Progenitor cell of endocrine pancreas (in vitro differentiated cells): Measurements from ENCODE around the gene EGLN3. TPM values are rescaled to one million over a fixed set of nuclear protein-coding genes. Genes with fewer than 3 reads are reported as not detected.

Source experiments
- DNase-seq: peaks from one replicate; pipeline ENCODE4 v3.0.0; 2021; ENCODE audit warnings: low spot score; ENCODE audit not compliant: unreplicated experiment
- H3K27ac Mint-ChIP-seq: 2 replicates; pipeline ENCODE4 v1.8.0; 2021; ENCODE audit warnings: mild to moderate bottlenecking, moderate library complexity, mixed read lengths
- H3K27me3 Mint-ChIP-seq: 2 replicates; pipeline ENCODE4 v1.8.0; 2021; ENCODE audit warnings: mixed read lengths
- H3K36me3 Mint-ChIP-seq: 2 replicates; pipeline ENCODE4 v1.8.0; 2022; ENCODE audit warnings: mixed read lengths; ENCODE audit not compliant: insufficient read depth
- H3K4me1 Mint-ChIP-seq: 2 replicates; pipeline ENCODE4 v1.8.0; 2021; ENCODE audit warnings: low read depth, mixed read lengths
- H3K4me3 Mint-ChIP-seq: 2 replicates; pipeline ENCODE4 v1.8.0; 2021; ENCODE audit warnings: low read depth, mild to moderate bottlenecking, moderate library complexity, mixed read lengths
- H3K9me3 Mint-ChIP-seq: 2 replicates; pipeline ENCODE4 v1.8.0; 2021; ENCODE audit warnings: low read depth, mixed read lengths
- CTCF ChIP-seq: fragments of 200-600 bp; sonication (generic); IDR thresholded peaks from one replicate; pipeline ENCODE4 v1.5.0; 2021; ENCODE audit warnings: antibody characterized with exemption, mild to moderate bottlenecking; ENCODE audit not compliant: unreplicated experiment
- long read RNA-seq: library from polyadenylated mRNA; unstranded; transcript quantifications from one replicate; pipeline ENCODE4 v2.0.0, GENCODE V29; 2020
- total RNA-seq: library from RNA; stranded (reverse); gene quantifications from 2 replicates; pipeline ENCODE4 v1.2.1, GENCODE V29; 2021

The EGLN3 gene
- 8.3 and 9.5 TPM in 2 replicates for total RNA-seq
- long read RNA-seq, transcript EGLN3-201 (5 exons, 2,709 nt): major isoform, 14 of 20 reads
- long read RNA-seq, transcript EGLN3-205 (1 exons, 2,849 nt): minor isoform, 5 of 20 reads
- long read RNA-seq, partial matches to known transcripts: 0 of 20 reads
- long read RNA-seq, other reads (novel, unspliced or antisense): 1 of 20 reads

GRCh38 chr14:33950320-33951182, at the start of gene EGLN3:
Gene EGLN3, minus strand, starts transcription at chr14:33951074. Its CDS starts 322 bp downstream, at chr14:33950752.
- DNase-seq: peak; percentile 82
- Mint-ChIP-seq H3K27me3 (peaks cover 22% of the 10 kb centered on the region), H3K9me3 (no peaks in the 10 kb centered on the region), H3K36me3 (no peaks in the 10 kb centered on the region), H3K27ac (peak within 1 kb of the TSS; percentile 94), H3K4me3 (peak within 1 kb of the TSS; percentile 82), H3K4me1 (peaks cover 13% of the 10 kb centered on the region)
- no peak for TF ChIP-seq CTCF

DNA sequence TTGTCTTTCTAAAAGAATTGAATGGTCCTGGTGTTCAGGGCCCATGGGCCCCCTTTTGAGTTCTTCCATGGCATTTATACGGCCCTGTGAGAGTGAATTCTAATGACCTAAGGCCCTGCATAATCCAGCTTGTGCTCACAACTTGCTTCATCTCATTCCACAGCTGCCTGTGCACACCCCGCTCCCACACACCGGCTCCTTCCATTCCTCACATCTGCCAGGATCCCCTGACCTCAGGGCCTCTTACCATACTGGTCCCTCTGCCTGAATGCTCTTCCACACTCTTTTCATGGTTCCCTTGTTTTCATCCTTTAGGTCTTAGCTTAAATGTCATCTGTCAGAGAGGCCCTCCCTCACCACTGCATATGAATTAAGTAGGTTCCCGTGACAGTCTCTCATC, 49.5 kb upstream of the EGLN3 start:
- Mint-ChIP-seq H3K9me3 (no peaks in the 10 kb centered on the region), H3K4me3 (no peak overlapping the region), H3K36me3 (no peaks in the 10 kb centered on the region), H3K4me1 (peaks cover 2% of the 10 kb centered on the region), H3K27me3 (peaks cover 14% of the 10 kb centered on the region), H3K27ac (no peak overlapping the region)
- DNase-seq: no peak
- no peak for TF ChIP-seq CTCF

GRCh38 chr14:33999771-34000291, 49.0 kb upstream of the EGLN3 start:
- TF ChIP-seq CTCF: no peak
- DNase-seq: no peak
- no peaks in the 10 kb centered on the region for H3K36me3 Mint-ChIP-seq
- no peak overlapping the region for H3K4me3 Mint-ChIP-seq
- peaks cover 2% of the 10 kb centered on the region for H3K4me1 Mint-ChIP-seq
- H3K27ac Mint-ChIP-seq: no peak overlapping the region
- H3K27me3 Mint-ChIP-seq: peaks cover 14% of the 10 kb centered on the region
- H3K9me3 Mint-ChIP-seq: no peaks in the 10 kb centered on the region

DNA sequence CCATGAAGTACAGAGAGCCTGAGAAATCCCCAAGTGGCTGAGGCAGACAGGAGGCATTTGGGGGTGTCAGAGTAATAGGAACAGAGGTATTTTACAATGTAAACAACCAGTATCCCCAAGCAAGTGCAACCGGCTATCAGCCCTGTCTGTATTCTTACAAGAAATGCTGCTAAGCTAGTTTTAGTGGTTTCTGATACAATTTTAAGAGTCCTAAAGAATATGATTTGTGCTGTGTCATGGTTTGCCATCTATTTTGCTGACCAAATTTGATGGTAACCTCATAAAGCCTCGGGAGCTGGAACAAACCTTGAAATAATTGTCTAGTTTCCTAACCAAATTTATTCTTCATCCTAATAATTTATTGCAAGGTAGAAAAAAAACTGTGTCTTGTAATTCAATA, 46.7 kb upstream of the EGLN3 start:
- Mint-ChIP-seq H3K36me3 (no peaks in the 10 kb centered on the region), H3K4me1 (peaks cover 3% of the 10 kb centered on the region), H3K27ac (no peak overlapping the region), H3K9me3 (no peaks in the 10 kb centered on the region), H3K4me3 (no peak overlapping the region), H3K27me3 (peaks cover 14% of the 10 kb centered on the region)
- DNase-seq: no peak
- no peak for TF ChIP-seq CTCF

- TF ChIP-seq CTCF: no peak
- Mint-ChIP-seq H3K9me3 (no peaks in the 10 kb centered on the region), H3K27me3 (peaks cover 3% of the 10 kb centered on the region), H3K27ac (no peak overlapping the region), H3K4me3 (no peak overlapping the region), H3K36me3 (no peaks in the 10 kb centered on the region), H3K4me1 (peaks cover 3% of the 10 kb centered on the region)
- DNase-seq: no peak
These were observed 45.6 kb upstream of the EGLN3 start for GRCh38 chr14:33996462-33996861.
